NCI-H1048 (cell line): ENCODE data around the gene MAP4K2.
"Not testable (repeated sequence)": the region's sequence is repeated elsewhere in the genome, so short reads cannot be mapped to it uniquely, and the experiment has no call there.

Experiments
- DNase-seq: peaks from one replicate; lab custom pipeline; 2025; lab: John Stamatoyannopoulos, UW

MAP4K2 gene

GRCh38 chr11:64803158-64803845 is at the start of gene MAP4K2:
Gene MAP4K2 (minus strand): TSS chr11:64803214. CDS start chr11:64803149, 65 bp downstream.
- DNase-seq = peak; percentile 72

GRCh38 chr11:64851831-64852351 is 48.9 kb upstream of the MAP4K2 start:
- no peak for DNase-seq

GRCh38 chr11:64850979-64851567 is 48.1 kb upstream of the MAP4K2 start:
- DNase-seq = no peak

GRCh38 chr11:64849598-64850356 is 46.8 kb upstream of the MAP4K2 start:
- no peak for DNase-seq

- DNase-seq = no peak
Measured at GRCh38 chr11:64848826-64849597, 46.0 kb upstream of the MAP4K2 start.

GRCh38 chr11:64848214-64848825 is 45.3 kb upstream of the MAP4K2 start:
- no peak for DNase-seq

GRCh38 chr11:64846998-64847666 is 44.1 kb upstream of the MAP4K2 start:
- peak; percentile 92 for DNase-seq

GRCh38 chr11:64845776-64846129 is 42.7 kb upstream of the MAP4K2 start:
- DNase-seq = not testable (repeated sequence)

- no peak for DNase-seq
Measured at GRCh38 chr11:64845129-64845775, 42.2 kb upstream of the MAP4K2 start.

GRCh38 chr11:64844330-64845128 is 41.5 kb upstream of the MAP4K2 start, which contains the start of gene CDC42BPG:
Gene CDC42BPG (minus strand): TSS chr11:64844653. CDS start chr11:64844569, 84 bp downstream.
- DNase-seq = peak; percentile 79

- no peak for DNase-seq
Measured at GRCh38 chr11:64843686-64844329, 40.8 kb upstream of the MAP4K2 start.

- DNase-seq = no peak
Measured at GRCh38 chr11:64842851-64843685, 40.1 kb upstream of the MAP4K2 start.

GRCh38 chr11:64842366-64842759 is 39.3 kb upstream of the MAP4K2 start:
- no peak for DNase-seq

- DNase-seq = no peak
Measured at GRCh38 chr11:64841592-64842365, 38.8 kb upstream of the MAP4K2 start.

- DNase-seq = no peak
Measured at GRCh38 chr11:64839887-64840782, 37.1 kb upstream of the MAP4K2 start.

GRCh38 chr11:64839335-64839734 is 36.3 kb upstream of the MAP4K2 start:
- DNase-seq = no peak
